DOHH2 (cell line): ENCODE data around the gene FBN2.

Experiments used
- H3F3A ChIP-seq: fragments of 200-600 bp; sonication (generic), shearing (Covaris generic); 2 replicates; pipeline ENCODE4 v1.6.0; 2016; ENCODE audit warnings: antibody characterized with exemption, mild to moderate bottlenecking; ENCODE audit not compliant: control insufficient read depth, insufficient read depth
- H3K27ac ChIP-seq: fragments of 200-600 bp; sonication (generic); 2 replicates; pipeline ENCODE4 v1.5.1; 2014; ENCODE audit warnings: low read depth, mild to moderate bottlenecking, low read length, moderate library complexity
- H3K27me3 ChIP-seq: fragments of 200-600 bp; sonication (generic); 2 replicates; pipeline ENCODE4 v1.6.1; 2014; ENCODE audit warnings: mild to moderate bottlenecking, low read length, mixed read lengths; ENCODE audit not compliant: control insufficient read depth
- H3K36me3 ChIP-seq: fragments of 200-600 bp; sonication (generic); 2 replicates; pipeline ENCODE4 v1.6.1; 2014; ENCODE audit warnings: mild to moderate bottlenecking, low read length, moderate library complexity, mixed read lengths; ENCODE audit not compliant: control insufficient read depth
- H3K4me1 ChIP-seq: fragments of 200-600 bp; sonication (generic); 2 replicates; pipeline ENCODE4 v1.6.1; 2014; ENCODE audit warnings: mild to moderate bottlenecking, low read length, mixed read lengths; ENCODE audit not compliant: control insufficient read depth
- H3K4me2 ChIP-seq: fragments of 200-600 bp; sonication (generic); 2 replicates; pipeline ENCODE4 v1.6.0; 2014; ENCODE audit warnings: mild to moderate bottlenecking, low read length, moderate library complexity
- H3K4me3 ChIP-seq: fragments of 200-600 bp; sonication (generic); 2 replicates; pipeline ENCODE4 v1.5.1; 2014; ENCODE audit warnings: mild to moderate bottlenecking, low read length, mixed read lengths
- H3K79me2 ChIP-seq: fragments of 200-600 bp; sonication (generic); 2 replicates; pipeline ENCODE4 v1.6.1; 2014; ENCODE audit warnings: mild to moderate bottlenecking, low read length, mixed read lengths; ENCODE audit not compliant: control insufficient read depth
- H3K9me2 ChIP-seq: fragments of 200-600 bp; sonication (generic); replicated peaks from 2 replicates; pipeline ENCODE4 v1.6.1; 2014; ENCODE audit warnings: mild to moderate bottlenecking, low read length, mixed read lengths; ENCODE audit not compliant: control insufficient read depth
- H3K9me3 ChIP-seq: fragments of 200-600 bp; sonication (generic); 2 replicates; pipeline ENCODE4 v1.6.1; 2014; ENCODE audit warnings: antibody characterized with exemption, low read length, mixed read lengths; ENCODE audit not compliant: control insufficient read depth, insufficient read depth
- H4K20me1 ChIP-seq: fragments of 200-600 bp; sonication (generic); 2 replicates; pipeline ENCODE4 v1.6.0; 2014; ENCODE audit warnings: low read depth, mild to moderate bottlenecking, antibody characterized with exemption, low read length, moderate library complexity; ENCODE audit not compliant: control insufficient read depth, insufficient read depth
- EZH2phosphoT487 ChIP-seq: fragments of 200-600 bp; sonication (generic); IDR thresholded peaks from 2 replicates; pipeline ENCODE4 v1.6.1; 2017; ENCODE audit warnings: borderline replicate concordance, mild to moderate bottlenecking, antibody characterized with exemption, low read length, moderate library complexity, mixed read lengths
- TF ChIP-seq, protein P1 (sequence below): fragments of 200-600 bp; sonication (generic); IDR thresholded peaks from one replicate; pipeline ENCODE4 v1.5.1; 2014; ENCODE audit warnings: antibody characterized with exemption, mild to moderate bottlenecking, low read depth, low read length; ENCODE audit not compliant: poor library complexity, severe bottlenecking

FBN2 gene

GRCh38 chr5:128225245-128226030 lies 312.6 kb downstream of the FBN2 start:
- Histone ChIP-seq H3K79me2 (no peaks in the 10 kb centered on the region), H3K4me1 (no peaks in the 10 kb centered on the region), H3K9me3 (no peaks in the 10 kb centered on the region), H3K4me2 (no peak overlapping the region), H3F3A (no peaks in the 10 kb centered on the region), H3K9me2 (no peaks in the 10 kb centered on the region), H3K36me3 (no peaks in the 10 kb centered on the region), H3K27ac (no peak overlapping the region), H3K27me3 (no peaks in the 10 kb centered on the region), H4K20me1 (no peaks in the 10 kb centered on the region), H3K4me3 (no peak overlapping the region)
- TF ChIP-seq, protein P1, sequence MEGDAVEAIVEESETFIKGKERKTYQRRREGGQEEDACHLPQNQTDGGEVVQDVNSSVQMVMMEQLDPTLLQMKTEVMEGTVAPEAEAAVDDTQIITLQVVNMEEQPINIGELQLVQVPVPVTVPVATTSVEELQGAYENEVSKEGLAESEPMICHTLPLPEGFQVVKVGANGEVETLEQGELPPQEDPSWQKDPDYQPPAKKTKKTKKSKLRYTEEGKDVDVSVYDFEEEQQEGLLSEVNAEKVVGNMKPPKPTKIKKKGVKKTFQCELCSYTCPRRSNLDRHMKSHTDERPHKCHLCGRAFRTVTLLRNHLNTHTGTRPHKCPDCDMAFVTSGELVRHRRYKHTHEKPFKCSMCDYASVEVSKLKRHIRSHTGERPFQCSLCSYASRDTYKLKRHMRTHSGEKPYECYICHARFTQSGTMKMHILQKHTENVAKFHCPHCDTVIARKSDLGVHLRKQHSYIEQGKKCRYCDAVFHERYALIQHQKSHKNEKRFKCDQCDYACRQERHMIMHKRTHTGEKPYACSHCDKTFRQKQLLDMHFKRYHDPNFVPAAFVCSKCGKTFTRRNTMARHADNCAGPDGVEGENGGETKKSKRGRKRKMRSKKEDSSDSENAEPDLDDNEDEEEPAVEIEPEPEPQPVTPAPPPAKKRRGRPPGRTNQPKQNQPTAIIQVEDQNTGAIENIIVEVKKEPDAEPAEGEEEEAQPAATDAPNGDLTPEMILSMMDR, result no peak
- no peak for TF ChIP-seq EZH2phosphoT487

- Histone ChIP-seq H4K20me1 (no peaks in the 10 kb centered on the region), H3K9me3 (no peaks in the 10 kb centered on the region), H3K4me3 (no peak overlapping the region), H3K9me2 (no peaks in the 10 kb centered on the region), H3F3A (no peaks in the 10 kb centered on the region), H3K27ac (no peak overlapping the region), H3K79me2 (no peaks in the 10 kb centered on the region), H3K36me3 (no peaks in the 10 kb centered on the region), H3K27me3 (no peaks in the 10 kb centered on the region), H3K4me1 (no peaks in the 10 kb centered on the region), H3K4me2 (no peak overlapping the region)
- TF ChIP-seq EZH2phosphoT487, result no peak
- TF ChIP-seq, protein P1, result no peak
These were observed 313.7 kb downstream of the FBN2 start for GRCh38 chr5:128224336-128224735.

- no peaks in the 10 kb centered on the region for H3K4me1 ChIP-seq
- H3K27ac ChIP-seq, result no peak overlapping the region
- H4K20me1 ChIP-seq, result no peaks in the 10 kb centered on the region
- H3K9me2 ChIP-seq, result no peaks in the 10 kb centered on the region
- H3K79me2 ChIP-seq, result no peaks in the 10 kb centered on the region
- H3K27me3 ChIP-seq, result no peaks in the 10 kb centered on the region
- no peaks in the 10 kb centered on the region for H3K9me3 ChIP-seq
- no peaks in the 10 kb centered on the region for H3F3A ChIP-seq
- H3K36me3 ChIP-seq, result no peaks in the 10 kb centered on the region
- TF ChIP-seq, protein P1, result no peak
- no peak for TF ChIP-seq EZH2phosphoT487
- no peak overlapping the region for H3K4me3 ChIP-seq
- H3K4me2 ChIP-seq, result no peak overlapping the region
These were observed 317.2 kb downstream of the FBN2 start for GRCh38 chr5:128220841-128221240.
